ENCODE measurements around the gene ADARB2. TPM values are rescaled to one million over a fixed set of nuclear protein-coding genes. Genes with fewer than 3 reads are reported as not detected.

ADARB2 gene
- total and polyA plus RNA-seq, 2 donors (not counting 1 experiment from before 2014, with no cell fraction given), result not detected

DNA sequence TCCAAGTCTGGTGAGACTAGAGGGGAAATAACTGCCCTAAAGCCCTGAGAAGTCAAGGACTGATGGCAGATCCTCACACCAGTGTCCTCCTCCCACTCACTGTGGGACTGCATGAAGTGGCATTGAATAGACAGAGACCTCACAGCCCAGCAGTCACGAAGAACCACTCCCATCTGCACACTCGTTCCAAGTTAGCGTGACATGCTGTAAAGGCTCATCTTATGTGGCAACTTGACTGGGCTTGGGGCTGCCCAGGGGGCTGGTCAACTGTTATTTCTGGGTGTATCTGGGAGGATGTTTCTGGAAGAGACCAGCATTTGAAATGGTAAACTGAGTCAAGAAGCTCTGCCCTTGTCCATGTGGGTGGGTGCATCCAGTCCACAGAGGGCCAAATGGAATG lies 104.7 kb downstream of the ADARB2 start:
- Histone ChIP-seq H3K4me1 (ENCODE audit: control insufficient read depth, extremely low read depth, insufficient read depth, low read length) (no peaks in the 10 kb centered on the region), H3K4me2 (ENCODE audit: extremely low read depth, insufficient read depth, low read length) (no peak overlapping the region), H3K79me2 (ENCODE audit: control insufficient read depth, insufficient read depth, low read length) (no peaks in the 10 kb centered on the region), H3K9ac (ENCODE audit: insufficient read depth, low read length) (no peak overlapping the region), H3K36me3 (ENCODE audit: control insufficient read depth, insufficient read depth, low read length) (no peaks in the 10 kb centered on the region), H2AFZ (ENCODE audit: low read length) (no peak overlapping the region), H3K27me3 (ENCODE audit: control insufficient read depth, insufficient read depth, low read length) (no peaks in the 10 kb centered on the region), H3K27ac (ENCODE audit: insufficient read depth, low read length) (no peak overlapping the region), H3K9me3 (ENCODE audit: control insufficient read depth, insufficient read depth, low read depth, low read length) (peaks cover 2% of the 10 kb centered on the region), H3K4me3 (replicated peaks in 1 of 4; ENCODE audit: control extremely low read depth in 1 of 4, insufficient read depth in 1 of 4, low read depth in 3 of 4, low read length in 4 of 4) (no peak overlapping the region), H4K20me1 (ENCODE audit: control insufficient read depth, extremely low read depth, insufficient read depth, low read length) (no peaks in the 10 kb centered on the region)
- no peak for DNase-seq (ENCODE audit: low read depth in 2 of 2)
- TF ChIP-seq, protein P1, sequence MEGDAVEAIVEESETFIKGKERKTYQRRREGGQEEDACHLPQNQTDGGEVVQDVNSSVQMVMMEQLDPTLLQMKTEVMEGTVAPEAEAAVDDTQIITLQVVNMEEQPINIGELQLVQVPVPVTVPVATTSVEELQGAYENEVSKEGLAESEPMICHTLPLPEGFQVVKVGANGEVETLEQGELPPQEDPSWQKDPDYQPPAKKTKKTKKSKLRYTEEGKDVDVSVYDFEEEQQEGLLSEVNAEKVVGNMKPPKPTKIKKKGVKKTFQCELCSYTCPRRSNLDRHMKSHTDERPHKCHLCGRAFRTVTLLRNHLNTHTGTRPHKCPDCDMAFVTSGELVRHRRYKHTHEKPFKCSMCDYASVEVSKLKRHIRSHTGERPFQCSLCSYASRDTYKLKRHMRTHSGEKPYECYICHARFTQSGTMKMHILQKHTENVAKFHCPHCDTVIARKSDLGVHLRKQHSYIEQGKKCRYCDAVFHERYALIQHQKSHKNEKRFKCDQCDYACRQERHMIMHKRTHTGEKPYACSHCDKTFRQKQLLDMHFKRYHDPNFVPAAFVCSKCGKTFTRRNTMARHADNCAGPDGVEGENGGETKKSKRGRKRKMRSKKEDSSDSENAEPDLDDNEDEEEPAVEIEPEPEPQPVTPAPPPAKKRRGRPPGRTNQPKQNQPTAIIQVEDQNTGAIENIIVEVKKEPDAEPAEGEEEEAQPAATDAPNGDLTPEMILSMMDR (conservative IDR thresholded peaks at IDR 0.05 in 1 of 2, IDR thresholded peaks at IDR 0.05 in 1 of 2; ENCODE audit: low read depth in 1 of 2, low read length in 2 of 2), result no peak
- TF ChIP-seq EZH2 (IDR thresholded peaks at IDR 0.05; ENCODE audit: low read length, missing control alignments), result no peak

DNA sequence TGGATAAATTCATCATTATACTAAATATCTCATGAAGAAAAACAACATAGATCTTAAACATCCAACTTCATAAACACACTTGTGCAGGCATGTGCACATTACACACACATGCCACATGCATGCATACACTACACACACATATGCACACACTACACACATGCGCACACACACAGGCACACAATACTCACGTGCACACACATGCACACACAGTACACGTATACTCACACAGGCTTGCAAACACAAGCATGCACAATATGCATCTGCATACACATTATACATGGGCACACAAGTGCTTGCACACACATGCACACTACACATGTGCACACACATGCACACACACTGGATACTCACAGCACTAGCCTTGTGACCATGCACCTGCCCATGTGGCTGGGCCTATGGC lies 105.2 kb downstream of the ADARB2 start:
- no peak overlapping the region for H3K4me2 ChIP-seq (ENCODE audit: extremely low read depth, insufficient read depth, low read length)
- peaks cover 2% of the 10 kb centered on the region for H3K9me3 ChIP-seq (ENCODE audit: control insufficient read depth, insufficient read depth, low read depth, low read length)

GRCh38 chr10:1631282-1631681 lies 106.0 kb downstream of the ADARB2 start:
- H4K20me1 ChIP-seq (ENCODE audit: control insufficient read depth, extremely low read depth, insufficient read depth, low read length), result no peaks in the 10 kb centered on the region
- no peaks in the 10 kb centered on the region for H3K79me2 ChIP-seq (ENCODE audit: control insufficient read depth, insufficient read depth, low read length)
- H3K9me3 ChIP-seq (ENCODE audit: control insufficient read depth, insufficient read depth, low read depth, low read length), result peaks cover 2% of the 10 kb centered on the region
- H3K27ac ChIP-seq (ENCODE audit: insufficient read depth, low read length), result no peak overlapping the region
- TF ChIP-seq, protein P1 (conservative IDR thresholded peaks at IDR 0.05 in 1 of 2, IDR thresholded peaks at IDR 0.05 in 1 of 2; ENCODE audit: low read depth in 1 of 2, low read length in 2 of 2), result no peak
- TF ChIP-seq EZH2 (IDR thresholded peaks at IDR 0.05; ENCODE audit: low read length, missing control alignments), result no peak
- H3K27me3 ChIP-seq (ENCODE audit: control insufficient read depth, insufficient read depth, low read length), result no peaks in the 10 kb centered on the region
- H3K4me1 ChIP-seq (ENCODE audit: control insufficient read depth, extremely low read depth, insufficient read depth, low read length), result no peaks in the 10 kb centered on the region
- H3K4me3 ChIP-seq (replicated peaks in 1 of 4; ENCODE audit: control extremely low read depth in 1 of 4, insufficient read depth in 1 of 4, low read depth in 3 of 4, low read length in 4 of 4), result no peak overlapping the region
- DNase-seq (ENCODE audit: low read depth in 2 of 2), result no peak
- H3K4me2 ChIP-seq (ENCODE audit: extremely low read depth, insufficient read depth, low read length), result no peak overlapping the region
- no peak overlapping the region for H3K9ac ChIP-seq (ENCODE audit: insufficient read depth, low read length)
- H3K36me3 ChIP-seq (ENCODE audit: control insufficient read depth, insufficient read depth, low read length), result no peaks in the 10 kb centered on the region
- no peak overlapping the region for H2AFZ ChIP-seq (ENCODE audit: low read length)

More for the DNA sequence above, 105.2 kb downstream of the ADARB2 start:
- TF ChIP-seq EZH2 (IDR thresholded peaks at IDR 0.05; ENCODE audit: low read length, missing control alignments), result no peak
- TF ChIP-seq, protein P1 (conservative IDR thresholded peaks at IDR 0.05 in 1 of 2, IDR thresholded peaks at IDR 0.05 in 1 of 2; ENCODE audit: low read depth in 1 of 2, low read length in 2 of 2), result no peak
- Histone ChIP-seq H2AFZ (ENCODE audit: low read length) (no peak overlapping the region), H3K4me3 (replicated peaks in 1 of 4; ENCODE audit: control extremely low read depth in 1 of 4, insufficient read depth in 1 of 4, low read depth in 3 of 4, low read length in 4 of 4) (no peak overlapping the region), H3K9ac (ENCODE audit: insufficient read depth, low read length) (no peak overlapping the region), H3K36me3 (ENCODE audit: control insufficient read depth, insufficient read depth, low read length) (no peaks in the 10 kb centered on the region), H3K27ac (ENCODE audit: insufficient read depth, low read length) (no peak overlapping the region), H3K27me3 (ENCODE audit: control insufficient read depth, insufficient read depth, low read length) (no peaks in the 10 kb centered on the region), H4K20me1 (ENCODE audit: control insufficient read depth, extremely low read depth, insufficient read depth, low read length) (no peaks in the 10 kb centered on the region), H3K79me2 (ENCODE audit: control insufficient read depth, insufficient read depth, low read length) (no peaks in the 10 kb centered on the region), H3K4me1 (ENCODE audit: control insufficient read depth, extremely low read depth, insufficient read depth, low read length) (no peaks in the 10 kb centered on the region)
- no peak for DNase-seq (ENCODE audit: low read depth in 2 of 2)
